PC-3 (cell line): ENCODE results near the gene CHTF8.
"Not testable (repeated sequence)": the region's sequence is repeated elsewhere in the genome, so short reads cannot be mapped to it uniquely, and the experiment has no call there.

Experiments used
- CTCF ChIP-seq: fragments of 300-600 bp; sonication (generic); conservative IDR thresholded peaks from 2 replicates; pipeline ENCODE4 v1.5.1; 2017; ENCODE audit warnings: antibody characterized with exemption, low read depth, mild to moderate bottlenecking, low read length
- EZH2 ChIP-seq: fragments of 300-600 bp; sonication (generic); IDR thresholded peaks from one replicate; pipeline ENCODE4 v1.6.1; 2017; ENCODE audit warnings: antibody characterized with exemption, mild to moderate bottlenecking, low read length; ENCODE audit not compliant: unreplicated experiment
- EZH2phosphoT487 ChIP-seq: fragments of 300-600 bp; sonication (generic); IDR thresholded peaks from 2 replicates; pipeline ENCODE4 v1.6.1; 2018; ENCODE audit warnings: mild to moderate bottlenecking, antibody characterized with exemption, low read length, borderline replicate concordance

- TF ChIP-seq CTCF, EZH2, EZH2phosphoT487: not testable (repeated sequence)
These were observed 7.1 kb upstream of the CHTF8 start for GRCh38 chr16:69139464-69139863.
